ENCODE measurements around the gene FAM114A1.

Gene FAM114A1

DNA sequence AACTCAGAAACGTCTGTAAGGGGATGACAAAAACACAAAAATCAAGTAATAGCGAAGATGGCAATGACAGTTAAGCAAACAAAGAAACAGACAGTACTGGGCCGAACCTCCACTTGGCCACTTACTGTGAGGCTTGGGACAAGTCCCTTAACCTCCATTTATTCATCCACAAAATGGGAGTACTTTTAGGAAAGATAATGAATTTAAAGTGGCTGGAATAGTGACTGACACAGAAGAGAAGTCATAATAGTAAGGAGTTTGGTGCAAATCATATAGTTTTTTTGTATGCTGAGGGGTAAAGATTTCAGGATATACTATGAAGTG, 9.5 kb upstream of the FAM114A1 start:
- no peak for DNase-seq (ENCODE audit: low read depth in 2 of 2)

DNA sequence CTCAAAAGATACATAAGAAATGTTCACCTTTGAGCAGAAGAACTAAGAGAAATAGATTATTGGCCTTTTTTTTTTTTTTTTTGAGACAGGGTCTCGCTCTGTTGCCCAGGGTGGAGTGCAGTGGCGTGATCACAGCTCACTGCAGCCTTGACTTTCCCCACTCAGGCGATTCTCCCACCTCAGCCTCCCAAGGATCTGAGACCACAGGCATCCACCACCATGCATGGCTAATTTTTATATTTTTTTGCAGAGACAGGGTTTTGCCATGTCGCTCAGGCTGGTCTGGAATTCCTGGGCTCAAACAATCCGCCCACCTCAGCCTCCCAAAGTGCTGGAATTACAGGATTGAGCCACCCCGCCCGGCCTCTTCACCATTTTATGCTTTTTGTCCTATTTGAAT, 8.1 kb upstream of the FAM114A1 start:
- DNase-seq (ENCODE audit: low read depth in 2 of 2), result no peak

DNA sequence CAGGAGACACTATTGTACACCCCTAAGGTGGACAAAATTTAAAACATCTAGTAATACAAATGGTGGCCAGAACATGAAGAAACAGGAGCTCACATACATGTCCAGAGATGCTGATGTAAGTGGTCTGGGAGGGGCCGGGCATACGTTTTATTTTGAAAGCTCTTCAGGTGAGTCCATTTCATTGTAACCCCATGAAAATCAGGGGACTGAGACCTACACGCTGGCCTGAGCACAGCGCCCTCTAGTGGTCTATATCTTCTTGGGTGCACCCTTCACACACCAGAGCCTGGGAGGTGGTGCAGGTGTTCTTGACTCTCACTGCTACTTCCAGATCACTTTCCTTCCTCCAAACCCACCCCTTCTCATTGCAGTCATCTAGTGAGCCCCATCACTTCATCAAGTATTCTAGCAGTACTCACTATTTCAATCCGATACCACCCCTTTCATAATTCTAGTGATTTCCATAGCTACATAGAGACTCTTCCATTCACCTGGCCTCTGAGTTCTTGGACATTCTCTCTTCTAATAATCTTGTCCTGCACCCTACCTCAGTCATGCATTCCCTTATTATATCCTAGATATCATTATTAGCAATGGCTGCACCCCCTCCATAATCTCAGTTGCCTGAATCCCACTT, 6.7 kb upstream of the FAM114A1 start:
- peak in 1 of 2 donors; percentile 36 for DNase-seq (ENCODE audit: low read depth in 2 of 2)

DNA sequence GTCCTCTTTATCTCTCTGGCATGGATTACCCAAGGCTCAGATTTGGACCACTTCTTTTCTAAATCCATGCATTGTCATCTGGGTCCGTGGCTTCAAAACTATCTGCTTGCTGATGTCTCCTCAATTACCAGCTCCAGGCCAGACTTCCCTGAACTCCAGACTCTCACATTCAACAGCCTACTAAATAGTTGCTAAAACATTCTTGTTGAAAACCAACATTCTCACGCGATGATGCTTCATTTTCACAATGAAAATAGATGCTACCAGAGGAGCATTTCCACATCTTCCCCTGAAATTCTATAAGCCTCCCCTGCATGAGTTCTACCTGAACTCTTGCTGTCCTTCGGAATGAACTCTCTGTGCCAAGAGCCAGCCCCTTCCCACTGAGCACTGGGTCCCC, 5.8 kb upstream of the FAM114A1 start:
- DNase-seq (ENCODE audit: low read depth in 2 of 2), result no peak

DNA sequence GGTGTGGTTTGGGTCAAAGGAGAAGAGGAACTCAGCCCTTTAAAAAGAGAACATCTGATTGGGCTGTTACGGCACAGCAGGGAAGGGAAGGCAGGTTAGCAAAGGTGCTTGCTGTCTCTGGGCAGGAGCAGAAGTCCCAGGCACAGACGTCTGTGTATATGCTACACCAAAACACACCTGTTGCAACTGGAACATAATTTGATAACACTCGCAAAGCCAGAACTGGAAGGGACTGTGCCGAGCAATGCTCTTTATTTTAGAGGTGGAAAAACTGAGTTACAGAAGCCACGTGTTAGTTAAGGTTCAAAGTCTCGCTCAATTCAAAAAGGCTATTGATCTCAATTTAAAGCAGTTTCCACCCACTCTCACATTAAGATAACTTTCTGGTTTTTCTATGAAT, 2.2 kb upstream of the FAM114A1 start:
- DNase-seq (ENCODE audit: low read depth in 2 of 2), result no peak

DNA sequence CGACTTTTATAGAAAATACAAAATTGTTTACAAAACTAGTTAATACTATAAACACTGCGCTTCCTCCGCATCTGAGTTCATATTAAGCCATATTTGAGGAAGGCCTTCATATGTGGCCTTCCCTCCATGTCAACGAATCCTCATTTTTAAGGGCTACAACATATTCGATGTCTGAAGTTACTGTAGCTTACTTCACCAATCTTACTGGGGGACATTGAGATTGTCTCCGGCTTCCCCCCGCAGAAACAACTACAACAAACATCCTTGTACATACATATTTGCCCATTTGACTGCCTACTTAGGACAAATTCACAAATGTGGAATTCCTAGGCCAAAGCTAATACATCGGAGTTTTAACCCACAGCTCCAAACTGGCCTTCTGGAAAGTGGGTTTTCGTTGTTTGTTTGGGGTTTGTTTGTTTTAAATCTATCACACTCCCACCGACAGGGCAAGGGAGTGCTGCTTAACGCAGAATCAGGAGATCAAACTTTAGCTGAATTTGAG, 581 bp upstream of the FAM114A1 start:
- no peak for DNase-seq (ENCODE audit: low read depth in 2 of 2)

DNA sequence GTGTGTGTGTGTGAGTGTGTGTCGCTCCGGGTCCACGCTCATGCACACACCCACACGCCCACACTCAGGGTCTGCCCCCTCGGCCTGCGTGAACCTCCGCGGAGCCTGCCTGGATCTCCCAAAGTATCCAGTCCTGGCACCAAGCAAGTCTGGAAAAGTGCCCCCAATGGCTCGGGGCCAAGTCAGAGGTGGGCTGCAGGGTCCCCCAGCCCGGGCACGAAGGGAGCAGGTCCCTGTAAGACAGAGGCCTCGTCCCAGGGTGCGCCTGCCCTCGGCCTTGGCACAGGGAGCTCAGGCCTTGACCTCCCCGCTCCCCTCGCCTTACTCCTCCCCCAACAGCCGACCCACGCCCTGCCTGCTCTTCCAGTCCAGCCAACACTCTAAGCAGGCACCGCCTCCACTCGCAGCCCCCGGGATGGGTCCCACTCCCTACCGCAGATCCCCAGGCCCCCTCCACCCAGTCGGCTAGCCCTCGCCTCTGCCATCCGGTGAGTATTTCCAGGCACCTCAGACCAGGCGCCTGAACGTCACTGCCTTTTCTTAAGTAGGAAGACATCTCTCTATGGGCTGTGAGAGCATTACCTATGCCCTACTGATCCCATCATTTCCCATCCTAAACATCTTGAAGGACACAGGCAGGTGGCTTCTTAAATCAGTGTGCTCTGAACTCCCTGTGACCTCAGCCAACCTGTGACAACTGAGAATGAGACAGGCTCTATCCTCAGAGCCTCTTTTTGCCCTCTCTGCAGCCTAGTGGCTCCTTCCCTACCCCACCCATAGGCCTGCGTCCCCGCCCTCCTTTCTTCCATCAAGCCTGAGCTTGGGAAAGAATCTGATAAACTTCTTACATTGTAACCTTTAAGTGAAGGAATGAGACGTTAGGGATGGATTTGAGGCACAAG, 704 bp downstream of the FAM114A1 start:
- DNase-seq (ENCODE audit: low read depth in 2 of 2), result no peak

DNA sequence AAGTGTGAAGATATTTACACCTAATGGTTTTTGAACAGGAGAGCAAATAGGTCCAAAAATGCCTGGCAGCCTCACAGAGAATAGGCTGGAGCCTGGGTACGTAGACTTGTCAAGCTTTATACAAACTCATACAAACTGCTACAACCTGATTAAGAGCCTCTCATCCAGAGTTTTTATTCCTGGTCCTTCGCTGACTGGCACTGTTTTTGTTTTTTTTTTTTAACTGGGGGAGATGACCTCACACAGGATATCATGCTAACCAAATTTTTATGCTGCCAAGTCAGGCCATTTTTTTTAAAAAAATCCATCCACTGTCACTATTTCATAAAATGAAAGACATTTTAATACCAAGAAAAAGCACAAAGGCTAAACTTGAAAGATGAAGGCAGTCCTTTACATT, 1.9 kb downstream of the FAM114A1 start:
- DNase-seq (ENCODE audit: low read depth in 2 of 2), result no peak

DNA sequence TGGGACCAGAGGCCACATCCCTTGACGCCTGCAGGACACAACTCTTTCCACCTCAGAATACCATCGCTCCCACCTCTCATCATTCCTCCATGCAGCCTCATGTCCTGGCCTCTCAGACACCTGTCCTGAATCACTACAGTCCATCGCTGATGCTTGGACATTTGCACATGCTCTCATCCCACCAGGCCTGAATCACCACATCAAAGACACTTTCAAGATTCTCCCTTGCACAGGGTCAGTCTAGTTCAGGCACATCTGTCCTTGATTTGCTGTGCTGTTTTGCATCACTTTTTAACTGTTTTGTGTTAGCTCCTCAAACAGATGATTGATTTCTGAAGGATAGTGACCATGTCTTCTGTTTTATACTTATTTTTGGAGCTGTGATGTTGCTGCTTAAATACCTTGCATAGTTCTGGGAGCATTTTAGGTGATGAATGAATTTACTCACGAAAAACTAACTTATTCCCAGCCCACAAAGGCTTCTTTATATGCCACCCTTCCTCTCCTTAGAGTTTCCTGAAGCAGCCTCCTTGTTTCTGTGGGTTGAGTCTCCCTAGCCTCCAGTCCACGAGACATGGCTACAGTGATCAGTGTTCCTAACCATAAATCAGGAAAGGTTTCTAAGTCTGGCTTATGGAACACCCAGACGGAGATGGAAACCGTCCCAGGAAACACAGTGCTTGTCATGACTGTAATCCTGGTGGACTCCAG, 2.6 kb downstream of the FAM114A1 start:
- DNase-seq (ENCODE audit: low read depth in 2 of 2), result no peak

DNA sequence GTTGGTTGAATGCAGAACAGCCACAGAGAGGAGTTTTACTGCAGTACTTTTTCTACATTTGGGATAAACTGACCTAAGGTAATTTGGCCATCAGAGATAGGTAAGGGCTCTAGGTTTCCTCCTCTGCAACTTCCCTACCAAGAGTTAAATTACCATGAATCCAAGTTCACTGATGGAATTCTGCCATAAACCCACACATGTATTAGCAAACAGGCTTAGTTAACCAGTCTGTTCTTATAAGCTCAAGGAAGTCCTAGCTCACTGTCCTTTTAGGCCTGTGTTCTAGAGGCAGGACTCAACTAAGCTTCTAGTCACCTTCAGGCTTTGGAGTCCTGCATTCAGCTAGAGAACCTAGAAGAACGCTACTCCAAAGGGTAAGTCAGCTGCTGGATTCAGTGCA, 4.0 kb downstream of the FAM114A1 start:
- DNase-seq (ENCODE audit: low read depth in 2 of 2), result no peak

DNA sequence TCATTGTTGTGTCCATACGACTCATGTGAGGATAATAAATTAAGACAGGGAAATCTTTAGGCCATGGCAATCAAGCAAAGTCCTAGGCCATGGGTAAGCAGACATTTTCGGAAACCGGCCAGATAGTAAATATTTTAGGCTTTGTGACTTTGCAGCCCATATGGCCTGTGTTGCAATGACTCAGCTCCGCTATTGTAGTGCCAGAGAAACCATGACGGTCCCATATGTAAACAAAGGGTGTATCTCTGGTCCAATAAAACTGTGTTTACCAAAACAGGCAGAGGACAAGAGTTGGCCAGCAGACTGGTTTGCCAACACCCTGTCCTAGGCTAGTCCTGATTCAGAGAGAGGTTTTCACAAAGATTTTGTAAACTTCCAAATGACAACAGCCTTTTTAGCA, 5.0 kb downstream of the FAM114A1 start:
- DNase-seq (ENCODE audit: low read depth in 2 of 2), result no peak

DNA sequence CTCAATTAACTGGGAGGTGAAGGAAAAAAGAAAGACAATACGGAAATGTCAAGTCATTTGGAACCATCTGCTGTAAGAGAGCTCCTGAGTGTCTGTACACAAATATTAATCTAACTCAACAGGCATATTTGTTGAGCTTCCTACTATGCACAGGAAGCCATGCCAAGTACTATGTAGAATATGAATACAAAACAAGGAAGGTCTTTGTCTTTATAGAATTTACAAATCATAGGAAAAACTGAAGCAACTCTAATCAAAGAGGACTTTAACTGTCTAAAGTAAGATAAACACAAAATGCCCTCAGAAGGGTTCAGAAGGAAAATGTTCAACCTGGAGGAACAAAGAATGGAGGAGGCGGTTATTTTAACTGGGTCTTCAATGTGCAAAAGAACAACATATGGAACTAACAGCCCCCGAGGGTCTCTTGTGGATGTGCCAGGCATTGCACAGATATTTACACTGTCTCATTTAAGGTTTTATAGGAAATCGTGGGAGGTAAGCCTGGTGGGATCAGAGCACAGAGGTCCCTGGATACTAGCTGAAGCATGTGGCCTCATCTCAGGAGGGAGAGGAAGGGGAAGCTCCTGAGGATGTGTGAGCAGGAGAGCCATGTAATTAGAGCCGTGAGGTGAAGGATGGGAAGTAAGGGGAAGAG, 5.8 kb downstream of the FAM114A1 start:
- no peak for DNase-seq (ENCODE audit: low read depth in 2 of 2)

DNA sequence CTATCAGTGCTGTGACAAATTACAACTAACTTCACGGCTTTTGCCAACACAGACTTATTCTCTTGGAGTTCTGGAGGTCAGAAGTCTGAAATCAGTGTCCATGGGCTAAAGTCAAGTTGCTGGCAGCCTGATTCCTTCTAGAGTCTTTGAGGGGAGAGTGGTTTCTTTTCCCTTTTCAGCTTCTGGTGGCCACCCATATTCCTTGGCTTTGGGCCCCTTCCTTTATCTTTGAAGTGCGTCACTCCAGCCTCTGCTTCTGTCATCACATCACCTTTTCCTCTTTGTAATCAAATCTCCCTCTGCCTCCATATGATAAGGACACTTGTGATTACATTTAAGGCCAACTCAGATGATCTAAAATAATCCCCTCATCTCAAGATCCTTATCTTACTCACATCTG, 9.0 kb downstream of the FAM114A1 start:
- no peak for DNase-seq (ENCODE audit: low read depth in 2 of 2)

DNA sequence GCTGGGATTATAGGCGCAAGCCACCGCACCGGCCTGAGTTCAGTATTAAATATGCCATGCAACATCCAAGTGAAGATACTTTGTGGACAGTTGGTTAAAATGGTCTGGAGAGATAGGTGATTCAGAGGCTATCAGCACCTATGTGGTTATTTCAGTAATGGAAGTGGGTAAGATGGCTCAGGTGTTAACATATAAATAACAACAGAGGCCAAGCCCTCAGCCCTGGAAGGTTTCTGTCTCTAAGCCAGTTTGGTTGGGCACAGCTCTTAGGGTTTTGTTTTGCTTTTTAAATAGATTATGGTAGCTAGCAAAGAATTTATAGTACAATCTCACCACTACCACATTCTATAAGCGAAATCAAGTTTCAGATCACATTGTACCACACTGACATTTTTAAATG, 16.6 kb downstream of the FAM114A1 start:
- no peak for DNase-seq (ENCODE audit: low read depth in 2 of 2)

DNA sequence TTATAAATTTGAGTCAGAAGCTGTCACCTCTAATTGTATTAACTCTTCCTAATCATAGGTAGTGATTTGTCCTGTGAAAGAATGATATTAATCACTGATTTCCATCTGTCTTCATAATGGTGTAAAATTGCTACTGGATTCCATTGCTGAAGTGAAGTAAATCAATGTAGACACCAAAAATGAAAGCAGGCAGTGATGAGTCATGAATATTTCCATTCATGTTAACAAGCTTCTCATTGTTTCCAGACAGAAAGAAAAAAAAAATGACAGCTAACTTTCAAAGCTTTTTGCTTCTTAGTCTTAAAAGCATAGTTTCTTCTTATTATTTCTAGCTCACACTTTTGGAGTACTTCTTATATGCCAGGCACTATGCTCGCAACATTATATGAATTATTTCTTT, 21.5 kb downstream of the FAM114A1 start:
- no peak for DNase-seq (ENCODE audit: low read depth in 2 of 2)

DNA sequence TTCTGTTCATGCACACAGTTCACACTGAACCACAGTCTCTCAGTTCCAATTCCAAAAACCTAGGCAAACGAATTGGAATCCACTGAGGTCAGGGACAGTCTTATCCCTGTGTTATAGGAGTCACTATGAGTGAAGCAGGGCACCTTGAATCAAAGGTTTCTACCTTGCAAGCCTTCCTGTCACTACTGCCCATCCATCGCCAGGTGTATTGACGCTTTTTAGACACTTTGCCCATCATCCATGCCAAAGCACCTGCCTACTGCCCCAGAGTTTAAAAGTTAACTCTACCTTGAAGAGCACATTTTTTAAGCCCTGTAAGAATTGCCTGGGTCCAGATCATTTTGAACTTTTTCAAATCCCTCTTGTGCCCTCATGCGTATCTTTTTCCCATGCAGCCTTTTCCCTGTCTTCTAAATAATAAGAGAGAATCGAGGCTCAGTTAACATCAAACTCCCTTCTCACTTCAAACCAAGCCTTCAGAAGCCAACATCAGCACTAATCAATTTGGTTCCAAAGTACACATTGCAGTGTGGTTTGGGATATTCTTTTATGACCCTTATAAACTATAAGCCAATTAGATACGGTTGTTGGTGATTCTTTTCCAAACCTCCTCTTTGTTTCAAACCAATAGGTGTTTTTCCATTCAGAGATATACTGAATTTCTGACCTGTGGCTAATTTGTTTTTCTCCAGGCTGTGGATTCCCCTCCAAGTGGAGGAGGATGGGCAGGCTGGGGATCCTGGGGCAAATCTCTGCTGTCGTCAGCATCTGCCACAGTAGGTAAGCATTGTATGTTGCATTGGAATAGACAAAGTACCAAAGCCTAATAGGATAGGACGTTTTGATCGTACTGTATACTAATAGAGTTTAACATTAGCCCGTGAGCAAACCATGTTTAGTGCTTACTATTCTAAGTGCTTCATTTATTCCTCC, 23.7 kb downstream of the FAM114A1 start:
- no peak for DNase-seq (ENCODE audit: low read depth in 2 of 2)

DNA sequence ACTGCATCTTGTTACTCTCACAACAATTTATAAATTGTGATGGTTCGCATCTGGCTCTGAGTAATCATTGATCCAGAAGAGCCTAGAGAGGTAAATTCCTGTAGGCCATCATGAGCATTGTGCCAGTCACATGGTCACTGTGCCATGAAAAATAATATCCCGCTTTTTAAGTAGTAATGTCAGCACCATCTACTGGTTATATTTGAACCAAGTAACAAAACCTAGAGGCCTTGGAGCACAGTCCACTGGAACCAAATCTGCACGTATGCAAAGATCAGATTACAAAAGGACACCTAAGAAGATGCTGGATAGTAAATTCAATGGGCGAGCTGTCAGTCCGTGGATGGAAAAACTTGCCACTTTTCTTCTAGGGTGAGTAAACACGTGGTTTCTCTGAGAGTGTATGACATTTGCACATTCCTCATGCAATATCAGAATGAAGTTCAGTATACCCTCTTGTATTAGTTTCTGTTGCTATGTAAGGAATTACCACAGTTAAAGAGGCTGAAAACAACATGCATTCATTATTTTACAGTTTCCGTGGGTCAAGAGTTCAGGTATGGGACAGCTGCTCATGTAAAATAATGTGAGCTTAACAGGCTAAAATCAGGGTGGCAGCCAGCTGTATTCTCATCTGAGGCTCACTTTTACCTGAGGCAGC, 26.8 kb downstream of the FAM114A1 start:
- no peak for DNase-seq (ENCODE audit: low read depth in 2 of 2)

DNA sequence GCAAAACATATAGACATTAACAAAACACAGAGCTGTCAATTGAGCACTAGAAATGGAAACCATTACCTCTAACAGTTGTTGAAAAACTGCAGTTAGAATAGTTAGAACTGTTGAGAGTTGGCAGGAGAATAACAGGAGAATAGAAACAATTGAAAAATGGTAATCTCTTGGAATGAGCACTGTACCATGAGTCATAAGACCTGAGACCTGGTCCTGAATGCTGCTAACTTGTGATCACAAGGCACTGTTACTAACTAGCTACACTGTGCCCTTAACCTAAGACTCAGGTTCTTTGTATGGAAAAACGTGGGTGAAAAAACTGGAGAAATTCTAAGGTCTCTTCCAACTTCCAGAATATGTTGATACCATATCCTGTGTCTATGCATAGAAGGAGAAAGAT, 29.3 kb downstream of the FAM114A1 start:
- no peak for DNase-seq (ENCODE audit: low read depth in 2 of 2)

DNA sequence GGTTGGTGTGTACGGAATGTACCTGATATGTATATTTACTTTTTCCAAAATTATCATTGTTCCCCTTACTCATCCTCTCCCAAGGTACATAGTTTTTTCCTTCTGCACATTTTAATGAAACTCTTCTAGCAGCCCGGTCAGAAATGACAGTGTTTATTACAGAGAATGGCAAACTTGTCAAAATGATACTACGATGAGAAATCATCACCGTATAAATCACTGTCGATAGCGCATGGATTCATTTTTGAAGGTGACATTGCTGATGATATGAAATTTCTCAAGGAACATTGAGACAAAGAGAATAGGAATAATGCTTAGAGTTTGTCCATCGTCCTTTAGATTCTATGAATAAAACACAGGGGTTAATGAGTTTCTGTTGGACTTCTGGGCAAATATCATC, 30.6 kb downstream of the FAM114A1 start:
- no peak for DNase-seq (ENCODE audit: low read depth in 2 of 2)

DNA sequence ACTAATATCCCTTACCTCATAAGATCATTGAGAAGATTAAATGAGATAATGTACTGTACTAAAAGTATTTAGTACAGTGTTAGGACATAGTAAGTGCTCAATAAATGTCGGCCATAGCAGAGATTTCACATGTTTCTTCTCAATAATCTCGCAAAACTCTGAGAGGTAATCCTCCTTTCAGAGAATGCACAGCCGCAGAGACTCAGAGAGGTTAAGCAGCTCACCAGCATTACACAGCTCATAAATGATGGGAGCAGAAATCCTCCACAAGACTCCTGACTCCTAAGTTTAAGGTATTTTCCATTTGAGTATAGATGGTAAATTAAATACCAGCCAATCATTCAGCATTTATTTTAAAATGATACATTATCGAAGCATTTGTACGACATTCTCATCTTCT, 34.6 kb downstream of the FAM114A1 start:
- DNase-seq (ENCODE audit: low read depth in 2 of 2), result no peak

DNA sequence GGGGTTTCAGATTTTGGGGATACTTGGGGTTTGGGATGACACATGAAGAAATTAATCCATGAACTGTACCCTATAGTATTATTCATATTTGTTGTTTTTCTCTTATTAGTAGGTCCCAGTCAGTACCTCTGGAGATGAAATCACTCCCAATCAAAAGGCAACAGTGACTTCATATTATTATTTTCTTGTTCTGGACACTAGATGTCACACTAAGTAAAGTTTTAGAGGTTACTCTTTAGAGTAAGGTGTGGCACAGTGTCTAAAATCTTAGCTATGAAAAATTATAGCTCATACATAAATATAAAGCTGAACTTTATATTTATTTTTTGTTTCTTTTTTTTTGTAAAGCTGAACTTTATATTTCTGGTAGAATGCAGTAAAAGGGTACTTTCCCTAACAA, 35.1 kb downstream of the FAM114A1 start:
- no peak for DNase-seq (ENCODE audit: low read depth in 2 of 2)
